PC-9 (cell line): Measurements from ENCODE around the gene HTT.

Source experiments
- CTCF ChIP-seq: fragments of 200-600 bp; sonication (generic); conservative IDR thresholded peaks from 2 replicates; pipeline ENCODE4 v1.6.1; 2017; ENCODE audit warnings: mixed run types, antibody characterized with exemption, mild to moderate bottlenecking, moderate library complexity
- EZH2 ChIP-seq: fragments of 200-600 bp; sonication (generic); IDR thresholded peaks from 2 replicates; pipeline ENCODE4 v1.8.0; 2017; ENCODE audit warnings: antibody characterized with exemption, low read depth

GRCh38 chr4:3205995-3206394 is 131.5 kb downstream of the HTT start:
- TF ChIP-seq CTCF (no peak), EZH2 (no peak)
